GM12878 (cell line): ENCODE data around the gene RAD51B. TPM values are rescaled to one million over a fixed set of nuclear protein-coding genes. Genes with fewer than 3 reads are reported as not detected.

ENCODE experiments used
- ATAC-seq: fragments of 200-7000 bp; cut with Tn5 transposase; 3 replicates; pipeline ENCODE4 v1.9.1; 2020; ENCODE audit warnings: mild to moderate bottlenecking, moderate library complexity
- BruUV-seq: library from RNA; stranded (reverse); fragments of 400-500 nt; replicated peaks from 2 replicates; lab custom pipeline; 2021; lab: Mats Ljungman, UMichigan
- CTCF ChIA-PET: fragments of 300-600 bp; sonication (Branson Sonifier 250); formaldehyde crosslinking; extraction: SDS; loops from one replicate; lab custom pipeline; 2021; ENCODE audit warnings: inconsistent platforms; lab: Yijun Ruan, JAX
- POLR2A ChIA-PET: fragments of 350-600 bp; formaldehyde crosslinking; extraction: SDS; loops from one replicate; lab custom pipeline; 2021; ENCODE audit warnings: inconsistent platforms; lab: Charles Lee
- RAD21 ChIA-PET: fragments of 300-600 bp; sonication (Branson Sonifier 250); formaldehyde crosslinking; loops from one replicate; lab custom pipeline; 2023; ENCODE audit warnings: antibody characterized with exemption; ENCODE audit not compliant: unreplicated experiment; lab: Charles Lee
- SMC1A ChIA-PET: fragments of 300-600 bp; sonication (Branson Sonifier 250); formaldehyde crosslinking; loops from one replicate; lab custom pipeline; 2023; ENCODE audit not compliant: unreplicated experiment, uncharacterized antibody; lab: Charles Lee
- DNase-seq: peaks from one replicate; pipeline ENCODE4 v3.0.0-alpha.2; 2011; ENCODE audit warnings: low read depth, low spot score
- FAIRE-seq: peaks from 3 replicates; lab custom pipeline; 2011; peaks lifted over from hg19 to GRCh38; lab: Jason Lieb, UNC
- H2AFZ ChIP-seq: 2 replicates; pipeline ENCODE4 v1.6.0; 2011; ENCODE audit warnings: low read depth, low read length, control low read depth; ENCODE audit not compliant: control insufficient read depth
- H3K27ac ChIP-seq: 2 replicates; pipeline ENCODE4 v1.5.1; 2011; ENCODE audit warnings: control low read depth; ENCODE audit not compliant: control insufficient read depth, insufficient read depth
- H3K27me3 ChIP-seq, 2 experiments: replicated peaks in 1 of 2; 2 replicates each; pipeline versions ENCODE4 v1.6.0 to v1.6.1; 2011; ENCODE audit warnings: low read length in 1 of 2; ENCODE audit not compliant: control insufficient read depth in 2 of 2, insufficient read depth in 2 of 2
- H3K36me3 ChIP-seq, 2 experiments: 2 replicates each; pipeline ENCODE4 v1.5.1; 2011; ENCODE audit warnings: low read length in 1 of 2; ENCODE audit not compliant: control insufficient read depth in 2 of 2, insufficient read depth in 2 of 2
- H3K4me1 ChIP-seq: 2 replicates; pipeline ENCODE4 v1.6.1; 2011; ENCODE audit warnings: mild to moderate bottlenecking, low read length, moderate library complexity, mixed read lengths; ENCODE audit not compliant: control insufficient read depth, insufficient read depth
- H3K4me2 ChIP-seq: 2 replicates; pipeline ENCODE4 v1.6.0; 2011; ENCODE audit warnings: control low read depth; ENCODE audit not compliant: control insufficient read depth, insufficient read depth
- H3K4me3 ChIP-seq: fragments of 200-600 bp; sonication (generic); 2 replicates; pipeline ENCODE4 v1.5.1; 2016
- H3K79me2 ChIP-seq: 2 replicates; pipeline ENCODE4 v1.6.0; 2011; ENCODE audit warnings: low read length; ENCODE audit not compliant: control insufficient read depth, insufficient read depth
- H3K9ac ChIP-seq: 2 replicates; pipeline ENCODE4 v1.8.0; 2011; ENCODE audit warnings: low read length, control low read depth, mixed read lengths; ENCODE audit not compliant: control insufficient read depth, insufficient read depth
- H3K9me3 ChIP-seq: replicated peaks from 3 replicates; pipeline ENCODE4 v1.5.1; 2011; ENCODE audit warnings: mild to moderate bottlenecking, low read length; ENCODE audit not compliant: control insufficient read depth, insufficient read depth
- H4K20me1 ChIP-seq: 2 replicates; pipeline ENCODE4 v1.6.0; 2011; ENCODE audit not compliant: control insufficient read depth, insufficient read depth
- ASH2L ChIP-seq: fragments of 300-600, 200-600 bp; sonication (generic); IDR thresholded peaks from 2 replicates; pipeline ENCODE4 v1.6.1; 2017; ENCODE audit warnings: low read depth, mild to moderate bottlenecking, borderline replicate concordance
- IRF5 ChIP-seq: fragments of 450-650 bp; IDR thresholded peaks from 2 replicates; pipeline ENCODE4 v1.6.1; 2017; ENCODE audit warnings: borderline replicate concordance
- PRDM15 ChIP-seq: fragments of 450-650 bp; formaldehyde crosslinking; IDR thresholded peaks from 2 replicates; pipeline ENCODE4 v1.4.0; 2020; ENCODE audit warnings: mild to moderate bottlenecking, moderate library complexity
- ZBTB33 ChIP-seq: fragments of 450-650 bp; IDR thresholded peaks from 2 replicates; pipeline ENCODE4 v1.6.1; 2017; ENCODE audit warnings: mild to moderate bottlenecking
- ZNF24 ChIP-seq: fragments of 450-650 bp; IDR thresholded peaks from 2 replicates; pipeline ENCODE4 v1.6.1; 2017; ENCODE audit warnings: antibody characterized with exemption, mild to moderate bottlenecking
- WGBS: methylation state at CpG from one replicate; pipeline ENCODE4 v1.1.6; 2016; ENCODE audit warnings: low lambda C conversion rate; ENCODE audit not compliant: insufficient replicate concordance, insufficient coverage; ENCODE audit errors: missing lambda C conversion rate; 5-methylcytosine and 5-hydroxymethylcytosine counted together
- in situ Hi-C: fragments of 300-500 bp; cut with MboI; formaldehyde crosslinking; loops from 9 replicates; pipeline ENCODE4 v1.14.3; 2018; ENCODE audit warnings: mixed read lengths
- intact Hi-C: fragments of 100-400 bp; cut with micrococcal nuclease; formaldehyde crosslinking; loops from one replicate; pipeline ENCODE4 v1.14.2; 2022; ENCODE audit not compliant: unreplicated experiment
- polyA plus RNA-seq, 11 experiments: library from polyadenylated mRNA; depleted of rRNA in 4 of 11; unstranded in 6 of 11; stranded (reverse) in 5 of 11; fragments of >200 nt; fragmentation: Nextera tagmentation in 4 of 11; fragmentation: Illumina TruSeq in 1 of 11; extraction: Ambion mirVana in 4 of 11; extraction: Trizol in 1 of 11; gene quantifications; 1 replicate in 1 of 11; 2 replicates in 10 of 11; pipeline versions ENCODE4 v1.2.1 to v1.2.3, GENCODE V29; 2011 to 2016; ENCODE audit warnings: inconsistent platforms in 2 of 11, missing spikeins in 2 of 11, low read depth in 1 of 11
- total RNA-seq, 4 experiments: library from RNA; depleted of rRNA in 3 of 4; stranded (reverse); fragments of >200 nt in 3 of 4; fragmentation: Illumina TruSeq in 1 of 4; extraction: Trizol in 1 of 4; gene quantifications; 2 replicates each; pipeline versions ENCODE4 v1.2.1 to v1.2.3, GENCODE V29; 2013 to 2021

RAD51B gene
- total and polyA plus RNA-seq, 10 of the 15 experiments (the other 5 are each of a cell fraction or from before 2014, with no cell fraction given) = 9.8 to 26.8 (median 21.3) TPM

- no peak for TF ChIP-seq ASH2L
- TF ChIP-seq IRF5 = no peak
- TF ChIP-seq ZBTB33 = no peak
- TF ChIP-seq, all 136 proteins: peak for 0
Observed at GRCh38 chr14:68574906-68575305, 755.3 kb downstream of the RAD51B start (continued).

GRCh38 chr14:68575426-68575825 is 755.8 kb downstream of the RAD51B start:
- POLR2A ChIA-PET = interaction anchor here (0.7 kb wide), 1 partner anchor 12 kb away, joined by 3 read pairs; no protein-coding TSS in a partner anchor
- CTCF ChIA-PET = no interaction called here
- H2AFZ ChIP-seq = no peak overlapping the region

More at GRCh38 chr14:68575426-68575825, 755.8 kb downstream of the RAD51B start:
- no peaks in the 10 kb centered on the region for H3K9me3 ChIP-seq
- no peaks in the 10 kb centered on the region for H3K36me3 ChIP-seq
- H3K4me1 ChIP-seq = no peaks in the 10 kb centered on the region
- BruUV-seq = no TSS peak
- H3K4me2 ChIP-seq = no peak overlapping the region
- no peaks in the 10 kb centered on the region for H4K20me1 ChIP-seq
- no peak overlapping the region for H3K27ac ChIP-seq
- in situ Hi-C loops (no loop called here), intact Hi-C loops (no loop called here)
- WGBS = 59% methylated on average over 3 of the region's 4 CpGs
- FAIRE-seq (no peak), DNase-seq (no peak), ATAC-seq (no peak)
- H3K9ac ChIP-seq = no peak overlapping the region
- H3K4me3 ChIP-seq = no peak overlapping the region
- SMC1A ChIA-PET = no interaction called here
- RAD21 ChIA-PET = no interaction called here
- H3K79me2 ChIP-seq = no peaks in the 10 kb centered on the region
- H3K27me3 ChIP-seq = no peaks in the 10 kb centered on the region
- TF ChIP-seq ZNF24 (no peak), PRDM15 (no peak)
- TF ChIP-seq, all 136 proteins: peak for 0
